ENCODE data around the gene TRIM60.
"Not testable (repeated sequence)": the region's sequence is repeated elsewhere in the genome, so short reads cannot be mapped to it uniquely, and the experiment has no call there.

TRIM60 gene

DNA sequence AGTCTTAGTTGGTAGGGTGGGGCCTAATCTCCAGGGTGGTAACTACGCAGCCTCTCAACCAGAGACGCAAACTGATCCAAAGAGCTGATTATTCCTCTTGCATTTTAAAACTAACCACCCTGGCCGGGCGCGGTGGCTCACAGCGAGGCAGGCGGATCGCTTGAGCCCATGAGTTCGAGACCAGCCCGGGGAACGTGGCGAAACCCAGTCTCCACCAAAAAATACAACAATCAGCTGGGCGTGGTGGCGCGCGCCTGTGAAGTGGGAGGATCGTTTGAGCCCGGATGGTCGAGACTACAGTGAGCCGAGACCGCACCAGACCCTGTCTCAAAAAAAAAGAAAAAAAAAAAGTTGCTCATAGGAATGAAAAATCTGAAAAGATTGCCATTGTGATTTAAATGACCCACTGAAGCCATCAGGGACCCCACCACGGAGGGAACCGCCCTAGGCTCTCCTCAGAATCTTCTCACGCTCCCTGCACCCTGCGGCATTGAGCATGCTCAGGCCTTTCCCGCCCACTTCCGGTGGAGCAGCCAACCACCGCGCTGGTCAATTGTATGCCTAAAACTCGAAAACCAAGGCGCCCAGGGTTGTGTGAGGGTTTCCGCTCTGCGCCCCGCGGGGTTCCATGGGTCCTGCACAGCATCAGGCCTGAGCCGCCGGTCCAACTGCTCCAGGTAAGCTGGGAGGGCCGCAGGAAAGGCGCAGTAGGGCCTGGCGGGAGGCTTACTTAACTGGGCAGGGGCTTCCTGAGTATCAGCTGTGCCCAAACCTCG lies at the start of gene TRIM60:
TRIM60 (plus strand) TSS at position 564 of the 776 bp plus-strand sequence. CDS start 8,074 bp downstream, outside the sequence.
- DNase-seq, result no peak

DNA sequence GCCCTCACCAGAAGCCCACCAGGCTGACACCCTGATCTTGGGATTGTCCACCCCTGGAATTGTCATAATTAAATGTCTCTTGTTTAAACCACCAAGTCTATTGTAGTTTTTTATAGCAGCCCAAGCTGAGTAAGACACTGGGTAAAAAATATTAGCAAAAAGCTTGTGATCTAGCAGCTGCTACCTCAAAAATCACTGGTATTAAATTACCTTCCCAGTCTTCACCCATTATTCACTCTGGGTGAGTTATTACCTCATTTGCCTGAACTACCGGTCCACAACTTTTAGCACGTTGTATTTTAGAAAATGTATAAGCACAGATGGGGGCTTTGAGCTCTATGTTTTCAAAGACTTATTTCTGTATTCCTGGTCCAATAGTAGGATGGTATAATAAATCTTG lies 42.3 kb upstream of the TRIM60 start:
- DNase-seq, result no peak

DNA sequence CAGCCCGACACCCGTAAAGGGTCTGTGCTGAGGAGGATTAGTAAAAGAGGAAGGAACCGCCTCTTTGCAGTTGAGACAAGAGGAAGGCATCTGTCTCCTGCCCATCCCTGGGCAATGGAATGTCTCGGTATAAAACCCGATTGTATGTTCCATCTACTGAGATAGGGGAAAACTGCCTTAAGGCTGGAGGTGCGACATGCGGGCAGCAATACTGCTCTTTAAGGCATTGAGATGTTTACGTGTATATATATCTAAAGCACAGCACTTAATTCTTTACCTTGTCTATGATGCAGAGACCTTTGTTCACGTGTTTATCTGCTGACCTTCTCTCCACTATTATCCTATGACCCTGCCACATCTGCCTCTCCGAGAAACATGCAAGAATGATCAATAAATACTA lies 41.0 kb upstream of the TRIM60 start:
- not testable (repeated sequence) for DNase-seq

DNA sequence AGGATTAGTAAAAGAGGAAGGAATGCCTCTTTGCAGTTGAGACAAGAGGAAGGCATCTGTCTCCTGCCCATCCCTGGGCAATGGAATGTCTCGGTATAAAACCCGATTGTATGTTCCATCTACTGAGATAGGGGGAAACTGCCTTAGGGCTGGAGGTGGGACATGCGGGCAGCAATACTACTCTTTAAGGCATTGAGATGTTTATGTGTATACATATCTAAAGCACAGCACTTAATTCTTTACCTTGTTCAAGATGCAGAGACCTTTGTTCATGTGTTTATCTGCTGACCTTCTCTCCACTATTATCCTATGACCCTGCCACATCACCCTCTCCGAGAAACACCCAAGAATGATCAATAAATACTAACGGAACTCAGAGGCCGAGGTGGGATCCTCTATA lies 35.7 kb upstream of the TRIM60 start:
- DNase-seq, result not testable (repeated sequence)

DNA sequence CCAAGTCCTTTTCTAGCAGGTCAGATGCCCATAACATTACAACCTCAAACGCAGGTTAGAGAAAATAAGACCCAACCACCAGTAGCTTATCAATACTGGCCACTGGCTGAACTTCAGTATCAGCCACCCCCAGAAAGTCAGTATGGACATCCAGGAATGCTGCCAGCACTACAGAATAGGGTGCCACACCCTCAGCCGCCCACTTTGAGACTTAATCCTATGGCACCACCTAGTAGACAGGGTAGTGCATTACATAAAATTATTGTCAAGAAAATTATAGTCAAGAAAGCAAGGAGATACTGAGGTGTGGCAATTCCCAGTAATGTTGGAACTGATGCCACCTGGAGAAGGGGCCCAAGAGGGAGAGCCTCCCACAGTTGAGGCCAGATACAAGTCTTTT lies 34.5 kb upstream of the TRIM60 start:
- no peak for DNase-seq

DNA sequence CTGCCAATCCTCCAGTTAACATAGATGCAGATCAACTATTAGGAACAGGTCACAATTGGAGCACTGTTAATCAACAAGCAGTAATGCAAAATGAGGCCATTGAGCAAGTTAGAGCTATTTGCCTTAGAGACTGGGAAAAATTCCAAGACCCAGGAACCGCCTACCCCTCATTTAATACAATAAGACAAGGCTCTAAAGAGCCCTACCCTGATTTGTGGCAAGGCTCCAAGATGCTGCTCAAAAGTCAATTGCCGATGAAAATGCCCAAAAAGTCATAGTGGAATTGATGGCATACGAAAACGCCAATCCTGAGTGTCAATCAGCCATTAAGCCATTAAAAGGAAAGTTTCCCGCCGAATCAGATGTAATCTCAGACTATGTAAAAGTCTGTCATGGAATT lies 33.9 kb upstream of the TRIM60 start:
- no peak for DNase-seq

DNA sequence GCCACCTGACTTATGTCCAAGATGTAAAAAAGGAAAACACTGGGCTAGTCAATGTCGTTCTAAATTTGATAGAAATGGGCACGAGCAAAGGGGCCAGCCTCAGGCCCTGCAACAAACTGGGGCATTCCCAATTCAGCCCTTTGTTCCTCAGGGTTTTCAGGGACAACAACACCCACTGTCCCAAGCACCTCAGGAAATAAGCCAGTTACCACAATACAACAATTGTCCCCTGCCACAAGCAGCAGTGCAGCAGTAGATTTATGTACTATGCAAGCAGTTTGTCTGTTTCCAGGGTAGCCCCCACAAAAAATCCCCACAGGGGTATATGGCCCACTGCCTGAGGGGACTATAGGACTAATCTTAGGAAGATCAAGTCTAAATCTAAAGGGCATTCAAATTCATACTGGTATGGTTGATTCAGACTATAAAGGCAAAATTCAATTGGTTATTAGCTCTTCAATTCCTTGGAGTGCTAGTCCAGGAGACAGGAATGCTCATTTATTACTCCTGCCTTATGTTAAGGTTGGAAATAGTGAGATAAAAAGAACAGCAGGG lies 33.2 kb upstream of the TRIM60 start:
- not testable (repeated sequence) for DNase-seq

DNA sequence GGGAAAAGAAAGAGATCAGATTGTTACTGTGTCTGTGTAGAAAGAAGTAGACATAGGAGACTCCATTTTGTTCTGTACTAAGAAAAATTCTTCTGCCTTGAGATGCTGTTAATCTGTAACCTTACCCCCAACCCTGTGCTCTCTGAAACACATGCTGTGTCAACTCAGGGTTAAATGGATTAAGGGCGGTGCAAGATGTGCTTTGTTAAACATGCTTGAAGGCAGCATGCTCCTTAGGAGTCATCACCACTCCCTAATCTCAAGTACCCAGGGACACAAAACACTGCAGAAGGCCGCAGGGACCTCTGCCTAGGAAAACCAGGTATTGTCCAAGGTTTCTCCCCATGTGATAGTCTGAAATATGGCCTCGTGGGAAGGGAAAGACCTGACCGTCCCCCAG lies 29.8 kb upstream of the TRIM60 start:
- DNase-seq, result not testable (repeated sequence)

DNA sequence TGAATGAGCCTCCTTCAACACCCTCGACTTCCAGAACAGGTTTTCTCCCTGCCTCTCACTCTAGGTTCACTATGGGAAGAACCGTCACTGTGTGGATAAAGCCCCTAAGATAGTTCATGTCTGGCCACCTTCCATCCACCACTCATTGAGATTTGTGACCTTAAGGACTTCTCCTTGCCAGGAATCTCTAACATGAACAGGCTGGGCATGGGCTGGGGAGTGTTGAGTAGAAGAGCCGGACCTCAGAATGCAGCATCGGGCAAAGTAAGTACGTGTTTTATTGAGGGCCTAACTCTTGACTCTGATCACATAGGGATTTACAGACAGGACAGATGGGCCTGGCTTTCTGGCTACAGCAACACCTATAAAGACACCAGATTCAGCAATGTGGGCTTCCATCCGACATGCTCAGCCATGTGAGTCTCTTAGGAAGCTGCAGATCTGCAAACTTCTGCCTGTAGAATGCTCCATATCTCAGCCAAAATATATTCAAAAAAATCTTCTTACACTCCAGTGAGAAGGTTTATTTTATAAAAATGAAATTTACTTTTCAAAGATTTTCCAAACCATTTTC lies 26.4 kb upstream of the TRIM60 start:
- no peak for DNase-seq

DNA sequence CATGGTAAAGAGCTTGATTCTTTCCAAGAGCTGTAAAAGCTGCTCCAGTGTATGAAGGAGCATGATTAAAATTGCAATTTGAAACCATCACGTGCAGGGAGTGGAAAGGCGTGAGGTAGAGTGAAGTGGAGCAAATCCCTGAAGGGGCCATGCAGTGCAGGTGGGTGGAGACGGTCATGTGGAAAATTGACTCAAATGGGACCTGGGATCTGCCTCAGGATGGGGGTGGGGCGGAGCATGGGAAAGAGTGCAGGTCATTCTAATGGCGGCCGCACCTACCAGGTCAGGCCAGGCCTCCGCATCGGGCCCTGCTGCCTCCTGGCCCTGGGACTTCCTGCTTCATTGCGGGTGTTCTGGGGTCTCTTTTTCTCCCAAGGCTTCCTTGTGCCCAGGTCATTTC lies 25.3 kb upstream of the TRIM60 start:
- DNase-seq, result no peak

DNA sequence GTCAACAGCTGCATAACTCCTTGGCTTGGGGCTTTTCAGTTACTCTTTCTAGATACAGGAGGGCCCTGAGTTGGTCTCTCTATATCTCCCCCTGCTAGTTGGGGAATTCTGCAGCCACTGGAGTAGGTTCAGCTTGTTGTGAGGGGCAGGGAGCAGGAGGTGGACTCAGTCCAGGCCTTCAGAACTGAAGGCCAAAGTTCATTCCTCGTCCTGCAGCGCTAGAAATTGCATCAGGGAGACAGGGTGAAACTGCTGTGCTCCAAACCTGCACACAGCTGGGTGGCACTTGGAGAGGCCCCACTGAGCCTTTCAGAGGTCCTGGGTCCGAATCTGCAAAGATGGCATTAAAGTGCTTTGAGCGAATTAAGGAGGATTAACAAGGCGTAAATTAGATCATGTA lies 24.9 kb upstream of the TRIM60 start:
- DNase-seq, result no peak

DNA sequence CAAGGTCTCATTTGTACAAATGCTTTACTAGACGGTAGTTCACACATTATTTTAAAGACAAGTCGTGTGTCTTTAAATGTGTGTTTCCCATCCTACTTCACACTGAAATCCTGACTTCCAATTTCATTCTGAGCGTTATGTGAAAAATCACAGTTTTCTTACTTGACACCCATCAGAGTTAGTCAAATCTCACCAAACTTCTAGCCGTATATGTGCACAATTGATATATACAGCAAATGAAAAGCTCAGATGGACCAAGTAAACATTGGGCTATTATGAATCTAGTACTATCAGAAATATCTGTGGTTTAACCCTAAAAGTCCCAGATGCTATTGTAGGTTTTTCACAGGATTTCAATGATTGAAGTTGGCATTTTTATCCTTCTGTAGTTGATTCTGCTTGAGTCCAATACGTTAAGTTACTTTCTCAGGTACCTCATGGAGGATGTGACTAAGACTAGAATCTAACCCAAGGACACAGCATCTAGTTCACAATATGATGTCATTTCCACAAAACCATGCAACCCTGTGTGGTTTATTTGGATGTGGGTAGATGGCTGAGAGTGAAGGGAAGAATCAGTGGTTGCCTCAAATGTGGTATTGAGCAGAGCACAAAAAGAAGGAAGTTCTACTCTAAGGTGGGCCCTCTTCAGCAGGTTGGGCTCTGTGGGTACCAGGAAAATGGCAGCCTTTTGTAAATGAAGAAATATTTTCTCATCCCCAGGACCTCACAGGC lies 22.1 kb upstream of the TRIM60 start:
- no peak for DNase-seq

DNA sequence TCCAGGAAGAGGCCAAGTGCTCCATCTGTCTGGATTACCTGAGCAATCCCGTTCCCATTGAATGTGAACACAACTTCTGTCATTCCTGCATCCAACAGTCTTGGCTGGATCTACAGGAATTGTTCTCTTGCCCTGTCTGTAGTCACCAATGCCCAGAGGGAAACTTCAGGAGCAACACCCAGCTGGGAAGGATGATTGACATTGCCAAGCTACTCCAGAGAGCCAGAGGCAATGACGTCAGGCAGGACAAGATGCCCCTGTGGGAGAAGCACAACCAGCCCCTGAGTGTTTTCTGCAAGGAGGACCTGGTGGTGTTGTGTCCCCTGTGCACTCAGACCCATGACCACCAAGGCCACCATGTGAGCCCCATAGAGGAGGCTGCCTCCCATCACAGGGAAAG lies 21.3 kb upstream of the TRIM60 start:
- no peak for DNase-seq

DNA sequence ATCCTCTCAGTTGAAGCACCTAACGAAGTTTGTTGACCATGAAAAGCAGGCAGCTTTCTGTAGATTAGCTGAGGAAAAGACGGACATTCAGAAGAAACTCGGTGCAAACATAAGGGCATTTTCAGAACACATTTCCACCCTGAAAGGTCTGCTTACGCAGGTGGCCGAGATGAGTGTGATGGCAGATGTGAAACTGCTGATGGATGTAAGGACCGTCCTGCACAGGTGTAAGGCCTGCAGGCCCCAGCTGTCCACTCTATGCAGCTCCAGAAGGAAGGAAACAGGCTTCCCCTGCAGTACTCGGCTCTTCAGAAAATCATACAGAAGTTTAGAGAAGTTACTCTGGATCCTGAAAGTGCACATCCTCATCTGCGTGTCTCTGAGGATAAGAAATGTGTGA lies 20.8 kb upstream of the TRIM60 start:
- no peak for DNase-seq

DNA sequence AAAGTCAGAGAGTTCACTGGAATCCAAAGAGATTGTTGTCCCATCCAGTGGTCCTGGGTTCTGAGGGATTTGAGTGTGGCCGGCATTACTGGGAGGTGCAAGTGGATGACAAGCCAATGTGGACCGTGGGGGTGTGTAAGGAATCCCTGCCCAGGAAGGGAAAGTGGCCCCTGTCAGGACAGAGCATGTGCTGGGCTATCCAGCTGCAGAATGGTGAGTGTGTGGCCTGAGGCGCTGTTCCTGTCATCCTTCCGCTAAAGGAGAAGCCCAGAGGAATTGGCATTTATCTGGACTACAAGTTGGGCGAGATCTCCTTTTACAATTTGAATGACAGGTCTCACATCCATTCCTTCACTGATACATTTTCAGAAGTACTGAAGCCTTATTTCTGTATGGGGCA lies 20.4 kb upstream of the TRIM60 start:
- DNase-seq, result no peak

DNA sequence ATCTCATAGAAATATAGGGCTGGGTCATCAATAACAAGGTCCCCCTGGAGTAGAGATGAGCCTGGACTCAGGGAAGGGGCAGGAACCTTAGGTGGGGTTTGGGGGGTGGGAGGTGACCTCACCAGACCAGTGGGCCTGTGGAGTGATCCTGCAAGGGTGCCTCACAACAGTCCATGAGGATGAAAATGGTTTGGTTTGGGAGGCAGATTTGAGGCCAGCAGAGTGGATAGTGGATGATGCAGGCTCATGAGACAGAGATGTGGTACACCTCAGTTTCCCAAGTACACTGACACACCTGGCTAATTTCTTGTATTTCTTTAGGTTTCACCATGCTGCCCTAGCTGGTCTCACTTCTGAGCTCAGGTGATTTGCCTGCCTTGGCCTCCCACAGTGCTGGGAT lies 18.1 kb upstream of the TRIM60 start:
- DNase-seq, result no peak

DNA sequence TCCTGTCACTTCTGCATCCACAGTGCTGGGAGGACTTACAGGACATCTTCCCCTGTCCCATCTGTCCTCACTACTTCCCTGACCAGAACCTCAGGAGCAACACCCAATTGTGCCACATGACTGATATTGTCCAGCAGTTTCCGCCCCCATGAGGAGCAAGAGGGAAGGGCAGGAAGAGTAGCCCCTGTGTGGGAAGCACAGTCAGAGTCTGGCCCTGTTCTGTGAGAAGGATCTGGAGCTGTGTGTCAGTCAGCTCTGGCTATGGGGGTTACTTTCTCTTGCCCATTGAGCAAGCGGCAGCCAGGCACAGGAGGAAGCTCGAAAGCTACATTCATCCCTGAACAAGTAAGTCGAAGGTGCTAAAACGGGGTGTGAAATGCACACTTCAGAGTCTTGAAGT lies 14.8 kb upstream of the TRIM60 start:
- DNase-seq, result no peak

DNA sequence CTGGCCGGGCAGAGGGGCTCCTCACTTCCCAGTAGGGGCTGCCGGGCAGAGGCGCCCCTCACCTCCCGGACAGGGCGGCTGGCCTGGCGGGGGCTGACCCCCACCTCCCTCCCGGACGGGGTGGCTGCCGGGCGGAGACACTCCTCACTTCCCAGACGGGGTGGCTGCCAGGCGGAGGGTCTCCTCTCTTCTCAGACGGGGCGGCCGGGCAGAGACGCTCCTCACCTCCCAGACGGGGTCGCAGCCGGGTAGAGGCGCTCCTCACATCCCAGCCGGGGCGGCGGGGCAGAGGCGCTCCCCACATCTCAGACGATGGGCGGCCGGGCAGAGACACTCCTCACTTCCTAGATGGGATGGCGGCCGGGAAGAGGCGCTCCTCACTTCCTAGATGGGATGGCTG lies 11.8 kb upstream of the TRIM60 start:
- DNase-seq, result not testable (repeated sequence)

DNA sequence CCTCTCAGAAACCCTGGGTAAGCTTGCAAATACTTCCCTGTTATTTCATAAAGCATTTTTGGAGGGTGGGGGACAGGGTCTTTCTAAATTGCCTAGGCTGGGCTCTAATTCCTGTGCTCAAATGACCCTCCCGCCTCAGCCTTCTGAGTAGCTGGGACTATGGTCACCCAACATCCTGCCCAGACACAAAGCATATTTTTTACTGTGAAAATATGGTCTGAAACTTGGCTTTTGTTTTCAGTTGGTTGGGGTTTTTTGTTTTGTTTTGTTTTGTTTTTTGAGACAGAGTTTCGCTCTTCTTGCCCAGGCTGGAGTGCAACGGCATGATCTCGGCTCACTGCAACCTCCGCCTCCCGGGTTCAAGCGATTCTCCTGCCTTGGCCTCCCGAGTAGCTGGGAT lies 6.0 kb upstream of the TRIM60 start:
- not testable (repeated sequence) for DNase-seq

DNA sequence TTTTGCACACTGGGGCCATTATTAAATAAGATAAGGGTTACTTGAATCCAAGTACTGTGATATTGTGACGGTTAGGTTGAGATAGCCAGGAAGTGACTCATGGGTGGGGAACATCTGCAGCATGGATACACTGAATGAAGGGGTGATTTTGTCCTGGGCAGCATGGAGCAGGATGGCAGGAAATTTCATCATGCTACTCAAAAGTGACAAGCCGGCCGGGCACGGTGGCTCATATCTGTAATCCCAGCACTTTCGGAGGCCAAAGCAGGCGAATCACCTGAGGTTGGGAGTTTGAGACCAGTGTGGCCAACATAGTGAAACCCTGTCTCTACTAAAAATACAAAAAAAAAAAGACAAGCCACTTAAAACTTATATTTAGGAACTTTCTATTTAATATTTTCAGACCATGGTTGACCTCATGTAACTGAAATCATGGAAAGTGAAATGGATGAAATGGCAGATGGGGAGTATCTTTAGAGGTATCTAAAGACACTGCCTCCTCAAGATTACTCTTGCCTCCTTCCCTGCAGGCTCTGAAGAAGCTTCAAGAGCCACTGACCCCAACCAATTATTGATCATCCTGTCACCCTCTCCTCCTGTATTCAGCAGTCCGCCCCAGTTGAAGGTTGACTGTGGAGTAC lies 3.9 kb upstream of the TRIM60 start:
- no peak for DNase-seq

DNA sequence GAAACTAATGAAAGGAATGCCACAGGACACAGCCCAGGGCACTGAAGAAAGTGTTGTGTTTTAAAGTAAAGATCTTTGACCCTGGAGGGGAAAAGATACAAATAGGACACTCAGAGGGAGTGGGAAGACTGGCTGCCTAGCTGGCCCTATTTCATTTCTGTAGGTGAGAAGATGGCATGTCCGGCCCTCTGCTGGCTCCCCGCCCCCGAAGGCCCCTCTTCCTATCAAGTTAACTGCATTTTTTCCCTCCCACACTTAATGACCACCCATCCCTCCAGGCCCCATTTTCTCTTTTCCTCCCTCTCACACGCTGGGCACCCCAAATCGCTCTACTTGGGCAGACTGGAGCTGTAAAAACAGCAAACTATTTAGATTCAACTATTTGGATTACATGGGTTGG lies 16.4 kb downstream of the TRIM60 start:
- DNase-seq, result no peak

DNA sequence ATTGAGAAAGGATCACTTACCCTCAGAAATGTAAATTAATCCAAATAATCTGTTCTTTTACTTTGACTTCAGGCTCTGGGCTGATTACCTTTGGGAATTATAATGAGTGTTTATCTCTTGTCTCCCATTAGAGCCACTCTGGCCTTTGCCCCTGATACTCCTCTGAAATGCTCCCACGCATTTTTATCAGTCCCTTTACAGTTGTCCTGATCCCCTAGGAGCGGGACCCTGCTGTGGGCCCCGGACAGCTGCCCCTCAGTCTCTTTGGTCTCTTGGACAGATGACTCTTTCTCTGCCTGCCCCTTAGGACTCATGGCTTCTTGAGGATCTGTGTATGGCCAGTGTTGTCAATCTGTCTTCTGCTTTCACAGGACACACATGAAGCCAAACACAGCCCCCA lies 20.8 kb downstream of the TRIM60 start:
- DNase-seq, result no peak

DNA sequence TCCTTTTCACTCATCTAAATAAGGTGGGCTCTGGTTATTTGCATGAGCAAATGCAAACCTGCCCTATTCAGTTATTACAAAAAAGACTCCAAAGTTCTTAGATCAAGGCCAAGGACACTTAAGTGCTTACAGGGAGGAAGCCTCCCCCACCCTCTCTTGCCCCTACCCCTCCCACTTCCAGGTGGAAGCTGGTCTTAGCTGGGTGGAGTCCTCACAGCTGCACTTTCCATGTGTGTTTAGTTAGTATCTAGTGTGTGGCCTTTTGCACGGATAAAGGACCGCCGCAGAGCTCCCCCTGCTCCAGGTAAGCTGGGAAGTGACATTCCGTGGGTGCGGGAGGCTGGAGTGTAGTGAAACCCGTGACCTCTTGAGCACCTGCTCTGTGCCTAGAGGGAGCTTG lies 21.8 kb downstream of the TRIM60 start, which contains the start of gene TRIM75:
TRIM75 (plus strand) TSS at position 222 of the 400 bp plus-strand sequence. CDS start 5,282 bp downstream, outside the sequence.
- no peak for DNase-seq
